SK-N-SH (cell line): ENCODE results near the gene PCOLCE2. TPM values are rescaled to one million over a fixed set of nuclear protein-coding genes. Genes with fewer than 3 reads are reported as not detected.

Source experiments
- CTCF ChIA-PET: fragments of 300-600, 350-600 bp; formaldehyde crosslinking; extraction: SDS; loops from one replicate; lab custom pipeline; 2021; lab: Yijun Ruan, JAX
- POLR2A ChIA-PET: fragments of 350-600 bp; sonication (Branson Sonifier 250); formaldehyde crosslinking; extraction: SDS; loops from one replicate; lab custom pipeline; 2020; ENCODE audit warnings: antibody characterized with exemption, inconsistent platforms; lab: Yijun Ruan, JAX
- DNase-seq: peaks from one replicate; pipeline ENCODE4 v3.0.0; 2012
- H2AFZ ChIP-seq: fragments of 200-600 bp; sonication (generic); 2 replicates; pipeline ENCODE4 v1.8.1; 2016; ENCODE audit warnings: antibody characterized with exemption, mild to moderate bottlenecking, low read depth
- H3F3A ChIP-seq: fragments of 200-600 bp; sonication (generic); replicated peaks from 2 replicates; pipeline ENCODE3; 2016; ENCODE audit warnings: antibody characterized with exemption, mild to moderate bottlenecking; ENCODE audit not compliant: insufficient read depth
- H3K27ac ChIP-seq, 2 experiments: fragments of 200-500 bp in 1 of 2; fragments of 200-600 bp in 1 of 2; sonication (Bioruptor generic) in 1 of 2; sonication (generic), shearing (Covaris generic) in 1 of 2; 2 replicates each; pipeline versions ENCODE4 v1.5.1 to v1.6.1; 2014 to 2016; ENCODE audit warnings: low read depth in 2 of 2, inconsistent platforms in 1 of 2, low read length in 1 of 2, mild to moderate bottlenecking in 1 of 2, mixed read lengths in 1 of 2
- H3K27me3 ChIP-seq: fragments of 200-600 bp; sonication (generic), shearing (Covaris generic); 2 replicates; pipeline ENCODE4 v1.6.1; 2016; ENCODE audit warnings: mixed run types; ENCODE audit not compliant: insufficient read depth
- H3K36me3 ChIP-seq, 2 experiments: fragments of 200-500 bp in 1 of 2; fragments of 200-600 bp in 1 of 2; sonication (Bioruptor generic) in 1 of 2; sonication (generic) in 1 of 2; replicated peaks in 1 of 2; 2 replicates each; pipeline versions ENCODE3 to v1.5.1; 2014 to 2016; ENCODE audit warnings: low read length in 1 of 2, mild to moderate bottlenecking in 1 of 2; ENCODE audit not compliant: insufficient read depth in 2 of 2, control insufficient read depth in 1 of 2
- H3K4me1 ChIP-seq, 2 experiments: fragments of 200-500 bp in 1 of 2; fragments of 200-600 bp in 1 of 2; sonication (Bioruptor generic) in 1 of 2; sonication (generic), shearing (Covaris generic) in 1 of 2; 2 replicates each; pipeline versions ENCODE4 v1.5.1 to v1.6.1; 2014 to 2016; ENCODE audit warnings: low read depth in 1 of 2, low read length in 1 of 2, mixed run types in 1 of 2; ENCODE audit not compliant: insufficient read depth in 2 of 2, control insufficient read depth in 1 of 2
- H3K4me2 ChIP-seq: fragments of 200-600 bp; sonication (generic), shearing (Covaris generic); 2 replicates; pipeline ENCODE4 v1.6.1; 2017; ENCODE audit warnings: mixed run types
- H3K4me3 ChIP-seq, 2 experiments: fragments of 200-500 bp in 1 of 2; fragments of 200-600 bp in 1 of 2; sonication (Bioruptor generic) in 1 of 2; sonication (generic), shearing (Covaris generic) in 1 of 2; 2 replicates each; pipeline versions ENCODE4 v1.5.1 to v1.8.1; 2014 to 2016; ENCODE audit warnings: low read depth in 2 of 2, inconsistent platforms in 1 of 2, low read length in 1 of 2, mild to moderate bottlenecking in 1 of 2, mixed read lengths in 1 of 2, moderate library complexity in 1 of 2
- H3K79me2 ChIP-seq: fragments of 200-600 bp; sonication (generic); 2 replicates; pipeline ENCODE4 v1.8.1; 2017; ENCODE audit warnings: mild to moderate bottlenecking; ENCODE audit not compliant: insufficient read depth
- H3K9ac ChIP-seq: fragments of 200-600 bp; sonication (generic); 2 replicates; pipeline ENCODE4 v1.6.1; 2017; ENCODE audit warnings: mixed run types
- H3K9me2 ChIP-seq: fragments of 200-600 bp; sonication (generic); 2 replicates; pipeline ENCODE4 v1.6.1; 2017; ENCODE audit warnings: mixed run types
- H3K9me3 ChIP-seq: fragments of 200-600 bp; sonication (generic); 2 replicates; pipeline ENCODE4 v1.6.1; 2017; ENCODE audit warnings: mixed run types, mild to moderate bottlenecking, moderate library complexity
- H4K20me1 ChIP-seq: fragments of 200-600 bp; sonication (generic); 2 replicates; pipeline ENCODE4 v1.6.1; 2017; ENCODE audit warnings: mild to moderate bottlenecking, mixed run types; ENCODE audit not compliant: insufficient read depth
- CHD2 ChIP-seq: fragments of 150-350 bp; IDR thresholded peaks from 2 replicates; pipeline ENCODE4 v1.6.1; 2018; ENCODE audit warnings: low read length; ENCODE audit not compliant: partially characterized antibody
- CTCF ChIP-seq: fragments of 200-600 bp; sonication (generic); IDR thresholded peaks from 2 replicates; pipeline ENCODE4 v1.6.1; 2017; ENCODE audit warnings: antibody characterized with exemption, mild to moderate bottlenecking, moderate library complexity
- ELF1 ChIP-seq: IDR thresholded peaks from 2 replicates; pipeline ENCODE4 v1.4.0; 2012
- EP300 ChIP-seq, 2 experiments: IDR thresholded peaks; 2 replicates each; pipeline versions ENCODE4 v1.4.0 to v1.6.1; 2012; ENCODE audit warnings: borderline replicate concordance in 1 of 2, low read depth in 1 of 2, low read length in 1 of 2
- GATA2 ChIP-seq: sonication (generic); formaldehyde crosslinking; IDR thresholded peaks from 2 replicates; pipeline ENCODE4 v1.5.0; 2020; ENCODE audit warnings: mild to moderate bottlenecking, missing genetic modification reagents
- JUND ChIP-seq: IDR thresholded peaks from 2 replicates; pipeline ENCODE4 v1.4.0; 2012
- MAX ChIP-seq: IDR thresholded peaks from 2 replicates; pipeline ENCODE4 v1.4.0; 2012; ENCODE audit warnings: low read depth
- MXI1 ChIP-seq: IDR thresholded peaks from 2 replicates; pipeline ENCODE4 v1.6.1; 2012; ENCODE audit warnings: mild to moderate bottlenecking, low read depth, low read length, improper control_type of control experiment
- NFIC ChIP-seq: IDR thresholded peaks from 2 replicates; pipeline ENCODE4 v1.4.0; 2012; ENCODE audit warnings: borderline replicate concordance
- POLR2AphosphoS5 ChIP-seq: IDR thresholded peaks from 2 replicates; pipeline ENCODE4 v1.6.1; 2012; ENCODE audit warnings: low read depth, low read length
- RAD21 ChIP-seq: IDR thresholded peaks from 2 replicates; pipeline ENCODE4 v1.6.1; 2012; ENCODE audit warnings: mild to moderate bottlenecking, low read length
- RCOR1 ChIP-seq: fragments of 150-350 bp; IDR thresholded peaks from 2 replicates; pipeline ENCODE4 v1.6.1; 2017; ENCODE audit warnings: antibody characterized with exemption, low read length
- SIN3A ChIP-seq: IDR thresholded peaks from 2 replicates; pipeline ENCODE4 v1.6.1; 2012; ENCODE audit warnings: low read depth, mild to moderate bottlenecking, low read length, moderate library complexity, borderline replicate concordance
- TAF1 ChIP-seq: IDR thresholded peaks from 2 replicates; pipeline ENCODE4 v1.6.1; 2012; ENCODE audit warnings: low read depth, mild to moderate bottlenecking, low read length, moderate library complexity, borderline replicate concordance
- USF1 ChIP-seq: IDR thresholded peaks from 2 replicates; pipeline ENCODE4 v1.4.0; 2012; ENCODE audit warnings: low read depth, borderline replicate concordance
- USF2 ChIP-seq: fragments of 150-350 bp; IDR thresholded peaks from 2 replicates; pipeline ENCODE4 v1.6.1; 2017; ENCODE audit warnings: antibody characterized with exemption, low read length, low read depth, borderline replicate concordance
- YY1 ChIP-seq: IDR thresholded peaks from 2 replicates; pipeline ENCODE4 v1.4.0; 2012; ENCODE audit warnings: low read depth, mild to moderate bottlenecking
- ZBTB33 ChIP-seq: IDR thresholded peaks from 2 replicates; pipeline ENCODE4 v1.4.0; 2012; ENCODE audit warnings: low read depth, borderline replicate concordance
- WGBS: methylation state at CpG from one replicate; pipeline ENCODE4 v1.1.6; 2017; ENCODE audit warnings: low lambda C conversion rate; 5-methylcytosine and 5-hydroxymethylcytosine counted together
- polyA plus RNA-seq, 3 experiments: library from polyadenylated mRNA; depleted of rRNA; stranded (reverse); fragments of >200 nt; gene quantifications; 2 replicates each; pipeline ENCODE4 v1.2.3, GENCODE V29; 2012

PCOLCE2 gene
- polyA plus RNA-seq, 1 of the 3 experiments (the other 2 are of a cell fraction): 22.2 TPM

- no peaks in the 10 kb centered on the region for H3K79me2 ChIP-seq
- H3K27ac ChIP-seq: no peak overlapping the region
- no peak overlapping the region for H3K4me2 ChIP-seq
- H3K27me3 ChIP-seq: no peaks in the 10 kb centered on the region
- no peaks in the 10 kb centered on the region for H3K4me1 ChIP-seq
- H4K20me1 ChIP-seq: no peaks in the 10 kb centered on the region
- H3K4me3 ChIP-seq: no peak overlapping the region
- H3K9me2 ChIP-seq: no peaks in the 10 kb centered on the region
- no peaks in the 10 kb centered on the region for H3K36me3 ChIP-seq
- POLR2A ChIA-PET: no interaction called here
- CTCF ChIA-PET: interaction anchor here (0.7 kb wide), 1 partner anchor 95 kb away, joined by 4 read pairs; no protein-coding TSS in a partner anchor
- no peak overlapping the region for H3K9ac ChIP-seq
- TF ChIP-seq TAF1 (no peak), GATA2 (no peak), YY1 (no peak), USF2 (no peak), MAX (no peak), CTCF (no peak), RCOR1 (no peak), JUND (no peak), POLR2AphosphoS5 (no peak)
- H3F3A ChIP-seq: no peaks in the 10 kb centered on the region
- H3K9me3 ChIP-seq: no peaks in the 10 kb centered on the region; the same call in 1 of the 2 replicates
- H2AFZ ChIP-seq: no peak overlapping the region
- DNase-seq: no peak
These were observed 34.8 kb upstream of the PCOLCE2 start for GRCh38 chr3:142923694-142924093.

- no peak overlapping the region for H3K4me3 ChIP-seq
- H3K4me1 ChIP-seq: peaks cover 0 to 10% of the 10 kb centered on the region in 2 experiments; a peak in 2 of 4 replicates
- WGBS: 16% methylated on average over 2 of the region's 2 CpGs
- H3K36me3 ChIP-seq: no peaks in the 10 kb centered on the region
- no peaks in the 10 kb centered on the region for H3K79me2 ChIP-seq
- H3K4me2 ChIP-seq: no peak overlapping the region
- no peak overlapping the region for H3K9ac ChIP-seq
- H3K9me2 ChIP-seq: no peaks in the 10 kb centered on the region
- ChIA-PET POLR2A (no interaction called here), CTCF (no interaction called here)
- no peak overlapping the region for H3K27ac ChIP-seq
- H3K27me3 ChIP-seq: no peaks in the 10 kb centered on the region
- no peak for DNase-seq
- no peaks in the 10 kb centered on the region for H3K9me3 ChIP-seq
- no peaks in the 10 kb centered on the region for H4K20me1 ChIP-seq
- no peak for TF ChIP-seq MXI1
- no peak for TF ChIP-seq EP300 (IDR thresholded peaks at IDR 0.05; ENCODE audit: borderline replicate concordance in 1 of 2, low read depth in 1 of 2, low read length in 1 of 2)
- TF ChIP-seq RAD21: no peak
- no peak for TF ChIP-seq CHD2
- no peak for TF ChIP-seq RCOR1
- TF ChIP-seq ELF1: no peak
- no peak for TF ChIP-seq USF2
- TF ChIP-seq SIN3A: no peak
- TF ChIP-seq ZBTB33: no peak
- no peak for TF ChIP-seq USF1
- no peak for TF ChIP-seq NFIC
- peaks cover 16% of the 10 kb centered on the region for H3F3A ChIP-seq
- no peak overlapping the region for H2AFZ ChIP-seq
These were observed 27.7 kb upstream of the PCOLCE2 start for GRCh38 chr3:142916605-142917004.
